T-helper 2 cell treated with Interferon-gamma antibody and Interleukin-4, amounts not matched to agents 100 ng/mL and 5 ng/mL, for 36 hours (primary cell): ENCODE data around the gene ANO3. TPM values are rescaled to one million over a fixed set of nuclear protein-coding genes. Genes with fewer than 3 reads are reported as not detected.
"Not testable (repeated sequence)": the region's sequence is repeated elsewhere in the genome, so short reads cannot be mapped to it uniquely, and the experiment has no call there.

Experiments
- intact Hi-C: fragments of 100-400 bp; cut with micrococcal nuclease; formaldehyde crosslinking; loops from one replicate; pipeline ENCODE4 v1.15.1; 2023
- total RNA-seq: library from RNA; stranded (reverse); gene quantifications from 2 replicates; pipeline ENCODE4 v1.2.3, GENCODE V29; 2022

The ANO3 gene
- total RNA-seq, 1 donor from 2014 or later: not detected

DNA sequence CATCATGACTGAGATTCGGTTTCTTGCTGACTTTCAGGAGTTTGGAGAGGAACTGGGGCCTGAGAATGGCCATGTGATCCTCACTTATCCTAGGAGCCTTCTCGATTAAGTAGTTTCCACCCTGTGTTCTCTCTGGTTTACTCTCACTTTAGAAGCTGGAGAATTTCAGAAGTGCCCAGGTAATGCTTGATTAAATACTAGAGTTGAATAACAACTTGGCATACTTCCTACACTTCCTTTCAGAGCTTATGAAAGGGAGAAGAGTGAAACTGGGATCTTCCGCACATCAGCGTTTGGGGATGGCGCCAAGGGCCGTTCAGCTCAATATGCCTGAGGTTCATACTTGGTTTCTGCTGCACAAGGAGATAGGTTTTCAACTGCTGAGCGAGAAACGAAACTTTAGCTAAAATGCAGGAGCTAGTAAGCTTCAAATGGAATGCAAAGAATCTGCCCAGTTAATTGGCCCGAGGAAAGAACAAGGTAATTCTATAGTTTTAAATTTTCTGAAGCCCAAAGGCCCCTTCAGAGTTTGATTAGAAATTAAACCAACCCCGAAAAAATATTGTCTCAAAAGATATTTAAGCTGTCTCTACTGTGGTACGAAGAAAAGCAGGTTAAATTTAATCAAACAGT lies 241.0 kb downstream of the ANO3 start:
- intact Hi-C loops: no loop called here

- intact Hi-C loops: no loop called here
Measured at GRCh38 chr11:26573896-26574295, 242.0 kb downstream of the ANO3 start.

GRCh38 chr11:26575946-26576345 lies 244.0 kb downstream of the ANO3 start:
- intact Hi-C loops: no loop called here

DNA sequence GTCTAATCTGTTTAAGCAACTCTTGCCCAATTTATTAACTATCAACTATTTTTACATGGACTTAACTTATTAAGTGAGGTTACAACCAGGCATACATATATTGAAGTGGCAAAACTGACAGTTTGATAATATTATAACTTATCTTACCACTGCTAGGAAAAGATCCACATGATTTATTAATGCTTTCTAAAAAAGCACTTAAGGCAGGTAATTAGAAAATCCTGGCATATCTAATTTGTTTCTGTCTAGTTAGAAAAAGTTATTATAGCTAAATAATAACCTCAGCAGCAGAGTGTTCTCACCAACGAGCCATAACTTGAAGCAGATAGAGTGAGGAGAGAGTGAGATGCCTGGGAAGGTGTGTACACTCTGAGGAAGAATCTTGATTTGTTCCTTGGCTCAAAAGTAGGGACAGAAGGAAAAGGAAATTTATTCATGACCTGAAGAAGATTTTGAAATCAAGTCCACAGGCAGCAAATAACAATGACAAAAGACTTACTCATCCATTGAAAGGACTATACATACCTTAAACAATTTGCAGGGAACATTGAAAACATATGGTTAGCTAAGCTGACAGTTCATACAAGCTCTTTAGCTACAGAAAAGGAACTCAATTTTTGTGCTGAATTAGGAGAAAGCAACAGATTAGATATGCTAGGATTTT lies 247.2 kb downstream of the ANO3 start:
- intact Hi-C loops: no loop called here

- intact Hi-C loops: no loop called here
Measured at GRCh38 chr11:26579683-26580082, 247.8 kb downstream of the ANO3 start.

DNA sequence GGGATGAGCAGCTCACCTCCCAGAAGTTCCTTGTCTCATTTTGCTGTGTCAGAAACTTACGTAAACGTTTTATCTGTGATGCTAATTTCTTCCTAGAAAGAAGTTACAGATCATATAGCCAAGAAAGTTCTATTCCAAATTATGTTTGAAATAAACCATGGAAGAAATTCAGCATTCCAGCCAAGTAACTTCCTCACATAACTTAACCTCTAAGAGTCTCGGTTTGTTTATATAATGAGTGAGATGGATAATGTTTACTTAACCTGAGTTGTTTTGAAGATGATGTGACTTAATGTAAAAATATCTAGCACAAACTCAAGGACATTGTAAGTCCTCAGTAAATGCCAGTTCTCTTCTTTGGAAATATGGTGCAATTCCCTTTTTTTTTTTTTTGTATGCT lies 249.0 kb downstream of the ANO3 start:
- intact Hi-C loops: no loop called here

DNA sequence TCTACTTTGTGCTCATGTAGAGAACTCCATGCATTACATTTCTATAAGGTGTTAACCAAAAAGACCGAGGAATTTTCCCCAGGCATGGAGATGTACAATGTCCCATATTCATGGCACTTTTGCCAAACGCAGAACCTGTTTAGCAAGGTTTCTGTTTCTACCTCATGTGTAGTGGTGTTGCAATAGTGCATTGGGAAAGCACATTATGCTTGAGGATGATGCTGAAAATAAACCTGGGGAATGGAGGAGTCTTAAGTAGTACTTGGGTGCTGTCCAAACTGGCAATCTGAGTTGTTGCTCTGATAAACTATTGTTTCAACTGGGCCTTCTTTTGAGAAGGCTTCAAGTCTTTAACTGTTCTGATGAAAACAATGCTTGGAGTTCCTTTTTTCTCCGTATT lies 251.6 kb downstream of the ANO3 start:
- intact Hi-C loops: no loop called here

GRCh38 chr11:26584818-26585217 lies 252.9 kb downstream of the ANO3 start:
- intact Hi-C loops: no loop called here

GRCh38 chr11:26587073-26587472 lies 255.1 kb downstream of the ANO3 start:
- intact Hi-C loops: no loop called here

- intact Hi-C loops: no loop called here
Measured at GRCh38 chr11:26593691-26594090, 261.8 kb downstream of the ANO3 start.

- intact Hi-C loops: not testable (repeated sequence)
Measured at GRCh38 chr11:26595207-26595865, 263.4 kb downstream of the ANO3 start.

GRCh38 chr11:26597049-26597689 lies 265.2 kb downstream of the ANO3 start:
- intact Hi-C loops: not testable (repeated sequence)

- intact Hi-C loops: no loop called here
Measured at GRCh38 chr11:26597899-26598298, 266.0 kb downstream of the ANO3 start.

DNA sequence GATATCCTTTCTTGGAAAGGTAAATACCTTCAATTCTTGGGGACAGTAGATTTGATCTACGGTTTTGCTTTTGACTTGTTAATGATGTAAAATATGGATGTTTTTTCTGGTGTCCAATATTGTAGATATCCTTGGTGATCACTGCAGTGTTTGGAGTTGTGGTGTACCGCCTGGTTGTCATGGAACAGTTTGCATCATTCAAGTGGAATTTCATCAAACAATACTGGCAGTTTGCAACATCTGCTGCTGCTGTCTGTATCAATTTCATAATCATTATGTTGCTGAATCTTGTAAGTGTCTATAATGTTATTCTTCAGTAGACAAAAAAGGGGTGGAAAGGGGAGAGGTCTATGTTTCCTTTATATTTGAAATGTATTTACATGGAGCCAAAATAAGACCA lies 267.5 kb downstream of the ANO3 start:
- intact Hi-C loops: no loop called here

GRCh38 chr11:26599876-26600434 lies 268.0 kb downstream of the ANO3 start:
- intact Hi-C loops: no loop called here

GRCh38 chr11:26607725-26608506 lies 276.0 kb downstream of the ANO3 start:
- intact Hi-C loops: no loop called here

GRCh38 chr11:26608507-26609146 lies 276.7 kb downstream of the ANO3 start:
- intact Hi-C loops: no loop called here

DNA sequence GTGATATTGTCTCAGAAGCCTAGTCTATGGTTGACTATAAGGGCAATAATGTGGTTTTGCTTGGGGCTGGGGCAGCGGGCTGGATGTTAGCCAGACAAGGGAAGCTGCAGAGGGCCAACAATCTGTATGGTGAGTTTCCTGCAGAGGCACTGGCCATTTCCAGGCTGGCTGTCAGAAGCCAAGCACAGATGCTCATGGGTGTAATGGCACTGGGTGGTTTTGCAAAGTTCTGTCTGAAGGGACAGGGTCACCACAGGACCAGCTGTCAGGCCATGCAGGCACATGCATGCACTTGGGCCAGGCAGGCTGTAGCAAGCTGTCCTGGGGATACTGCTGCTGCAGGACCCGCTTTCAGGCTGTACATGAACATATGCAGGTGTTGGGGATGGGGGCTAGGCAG lies 281.8 kb downstream of the ANO3 start:
- intact Hi-C loops: no loop called here

GRCh38 chr11:26618441-26618840 lies 286.5 kb downstream of the ANO3 start:
- intact Hi-C loops: no loop called here

DNA sequence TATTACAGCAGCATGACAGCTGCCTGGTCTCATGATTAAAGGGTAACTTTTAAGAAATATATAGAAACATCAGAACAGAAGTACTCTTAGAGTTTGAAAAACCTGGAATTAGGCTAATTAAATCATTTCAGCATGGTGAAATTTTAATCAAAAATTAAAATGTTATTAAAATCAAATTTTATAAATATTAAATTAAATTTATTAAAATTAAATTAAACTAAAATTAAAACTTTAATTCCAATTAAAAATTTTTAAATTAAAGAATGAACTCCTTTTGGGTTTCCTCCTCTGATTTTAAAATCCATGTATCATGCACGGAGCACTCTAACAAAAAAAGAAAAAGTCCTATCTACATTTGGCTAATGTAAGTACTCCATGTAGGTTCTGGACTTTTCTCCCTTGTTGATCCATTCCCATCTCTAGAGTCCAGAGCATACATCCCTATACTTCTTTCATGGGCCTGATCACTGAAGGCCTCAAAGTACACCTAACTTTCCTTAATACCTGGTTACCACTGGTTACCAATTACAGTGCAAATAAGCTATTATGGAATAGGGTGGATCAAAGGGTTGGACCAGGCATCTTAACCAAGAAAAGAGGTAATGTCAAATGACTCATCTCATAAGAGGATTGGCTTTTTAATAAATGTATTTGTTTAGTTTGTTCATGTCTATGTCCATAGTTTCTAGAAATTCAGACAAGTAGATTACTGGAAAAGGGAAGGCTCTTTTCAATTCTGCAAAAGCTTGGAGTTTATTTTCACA lies 288.5 kb downstream of the ANO3 start:
- intact Hi-C loops: no loop called here
